Endothelial cell of umbilical vein (primary cell): Measurements from ENCODE around the gene TMEM139.

Experiments used
- EZH2 ChIP-seq: IDR thresholded peaks from 2 replicates; pipeline ENCODE4 v1.6.1; 2012; ENCODE audit warnings: borderline replicate concordance, low read depth, mild to moderate bottlenecking, moderate library complexity, low read length, inconsistent platforms; ENCODE audit not compliant: severe bottlenecking
- TF ChIP-seq, protein P1 (sequence below), 2 donors: IDR thresholded peaks; 1 replicate in 1 of 2; 2 replicates in 1 of 2; pipeline ENCODE4 v1.5.1; 2011; ENCODE audit warnings: low read length in 2 of 2, mild to moderate bottlenecking in 2 of 2, moderate library complexity in 2 of 2, control low read depth in 1 of 2, inconsistent platforms in 1 of 2, low read depth in 1 of 2; ENCODE audit not compliant: insufficient read depth in 1 of 2; ENCODE audit errors: extremely low read depth in 1 of 2

DNA sequence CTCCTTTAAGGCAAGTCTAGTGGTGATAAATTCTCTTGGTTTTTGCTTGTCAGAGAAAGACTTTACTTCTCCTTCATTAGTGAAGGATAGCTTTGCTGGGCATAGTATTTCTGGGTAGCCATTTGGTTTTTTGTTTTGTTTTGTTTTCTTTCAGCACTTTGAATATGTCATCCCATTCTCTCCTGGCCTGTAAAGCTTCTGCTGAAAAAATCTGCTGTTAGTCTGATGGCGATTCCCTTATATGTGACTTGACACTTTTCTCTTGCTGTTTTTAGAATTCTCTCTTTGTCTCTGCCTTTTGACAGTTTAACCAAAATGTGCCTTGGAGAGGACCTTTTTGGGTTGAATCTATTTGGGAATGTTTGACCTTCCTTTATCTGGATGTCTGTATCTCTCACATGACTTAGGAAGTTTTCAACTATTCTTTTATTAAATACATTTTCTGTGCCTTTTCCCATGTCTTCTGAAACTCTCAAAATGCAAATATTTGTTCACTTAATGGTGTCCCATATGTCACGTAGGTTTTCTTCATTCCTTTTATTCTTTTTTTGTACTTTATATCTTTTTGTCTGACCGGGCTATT lies 48.3 kb upstream of the TMEM139 start:
- TF ChIP-seq, protein P1, sequence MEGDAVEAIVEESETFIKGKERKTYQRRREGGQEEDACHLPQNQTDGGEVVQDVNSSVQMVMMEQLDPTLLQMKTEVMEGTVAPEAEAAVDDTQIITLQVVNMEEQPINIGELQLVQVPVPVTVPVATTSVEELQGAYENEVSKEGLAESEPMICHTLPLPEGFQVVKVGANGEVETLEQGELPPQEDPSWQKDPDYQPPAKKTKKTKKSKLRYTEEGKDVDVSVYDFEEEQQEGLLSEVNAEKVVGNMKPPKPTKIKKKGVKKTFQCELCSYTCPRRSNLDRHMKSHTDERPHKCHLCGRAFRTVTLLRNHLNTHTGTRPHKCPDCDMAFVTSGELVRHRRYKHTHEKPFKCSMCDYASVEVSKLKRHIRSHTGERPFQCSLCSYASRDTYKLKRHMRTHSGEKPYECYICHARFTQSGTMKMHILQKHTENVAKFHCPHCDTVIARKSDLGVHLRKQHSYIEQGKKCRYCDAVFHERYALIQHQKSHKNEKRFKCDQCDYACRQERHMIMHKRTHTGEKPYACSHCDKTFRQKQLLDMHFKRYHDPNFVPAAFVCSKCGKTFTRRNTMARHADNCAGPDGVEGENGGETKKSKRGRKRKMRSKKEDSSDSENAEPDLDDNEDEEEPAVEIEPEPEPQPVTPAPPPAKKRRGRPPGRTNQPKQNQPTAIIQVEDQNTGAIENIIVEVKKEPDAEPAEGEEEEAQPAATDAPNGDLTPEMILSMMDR (IDR thresholded peaks at IDR 0.05; ENCODE audit: extremely low read depth in 1 of 2, insufficient read depth in 1 of 2, low read depth in 1 of 2, low read length in 2 of 2) = no peak
- TF ChIP-seq EZH2 = no peak
